HUES64 (cell line): ENCODE results near the gene ZNF879. TPM values are rescaled to one million over a fixed set of nuclear protein-coding genes. Genes with fewer than 3 reads are reported as not detected.

Experiments
- H3K27ac ChIP-seq: 2 replicates; pipeline ENCODE4 v1.7.0; 2013; ENCODE audit warnings: low read depth, low read length, inconsistent platforms
- H3K27me3 ChIP-seq: 2 replicates; pipeline ENCODE4 v1.6.1; 2013; ENCODE audit warnings: mild to moderate bottlenecking, low read length; ENCODE audit not compliant: insufficient read depth
- H3K36me3 ChIP-seq: 2 replicates; pipeline ENCODE4 v1.6.1; 2013; ENCODE audit warnings: mild to moderate bottlenecking, low read length; ENCODE audit not compliant: insufficient read depth
- H3K4me1 ChIP-seq: 2 replicates; pipeline ENCODE4 v1.6.1; 2013; ENCODE audit warnings: mild to moderate bottlenecking, low read length, moderate library complexity; ENCODE audit not compliant: insufficient read depth
- H3K4me3 ChIP-seq: 2 replicates; pipeline ENCODE4 v1.5.1; 2013; ENCODE audit warnings: mild to moderate bottlenecking, low read length, moderate library complexity
- H3K9ac ChIP-seq: 2 replicates; pipeline ENCODE4 v1.6.1; 2013; ENCODE audit warnings: mild to moderate bottlenecking, low read depth, low read length
- H3K9me3 ChIP-seq: 2 replicates; pipeline ENCODE4 v1.6.1; 2013; ENCODE audit warnings: low read depth, low read length; ENCODE audit not compliant: insufficient read depth
- WGBS: fragments of 150-250, 120-280 bp; methylation state at CpG from one replicate; pipeline ENCODE4 v1.1.7; 2013; ENCODE audit warnings: missing lambda C conversion rate; 5-methylcytosine and 5-hydroxymethylcytosine counted together
- polyA plus RNA-seq, 2 experiments: library from polyadenylated mRNA; stranded (reverse); fragments of 50-300 nt; gene quantifications; one replicate each; pipeline ENCODE4 v1.2.3, GENCODE V29; 2013

ZNF879 gene
- 1.2 TPM for polyA plus RNA-seq (2013, experiment 1 of 2)
- 2.0 TPM for polyA plus RNA-seq (2013, experiment 2 of 2)

GRCh38 chr5:179023528-179024189 lies at the start of gene ZNF879:
Gene ZNF879, plus strand, starts transcription at chr5:179023804. Its CDS starts 1,201 bp downstream, at chr5:179025005.
- Histone ChIP-seq H3K27me3 (no peaks in the 10 kb centered on the region), H3K9me3 (peaks cover 44% of the 10 kb centered on the region), H3K9ac (peak within 1 kb of the TSS; percentile 73), H3K27ac (peak within 1 kb of the TSS; percentile 54; the same call in 1 of the 2 replicates), H3K4me1 (no peaks in the 10 kb centered on the region), H3K4me3 (peak within 1 kb of the TSS; percentile 72), H3K36me3 (peaks cover 27% of the 10 kb centered on the region)
- WGBS = 24% methylated on average over 71 of the region's 72 CpGs

- no peak overlapping the region for H3K27ac ChIP-seq
- no peak overlapping the region for H3K9ac ChIP-seq
- no peaks in the 10 kb centered on the region for H3K36me3 ChIP-seq
- no peaks in the 10 kb centered on the region for H3K4me1 ChIP-seq
- WGBS = 88% methylated on average over 15 of the region's 15 CpGs
- H3K27me3 ChIP-seq = no peaks in the 10 kb centered on the region
- no peak overlapping the region for H3K4me3 ChIP-seq
- peaks cover 88% of the 10 kb centered on the region for H3K9me3 ChIP-seq
Observed at GRCh38 chr5:178981381-178981780, 42.2 kb upstream of the ZNF879 start.

- no peaks in the 10 kb centered on the region for H3K4me1 ChIP-seq
- H3K4me3 ChIP-seq = no peak overlapping the region
- H3K9ac ChIP-seq = no peak overlapping the region
- WGBS = 85% methylated on average over 17 of the region's 17 CpGs
- H3K36me3 ChIP-seq = no peaks in the 10 kb centered on the region
- peaks cover 83% of the 10 kb centered on the region for H3K9me3 ChIP-seq
- no peak overlapping the region for H3K27ac ChIP-seq
- H3K27me3 ChIP-seq = no peaks in the 10 kb centered on the region
Observed at GRCh38 chr5:178982941-178983340, 40.7 kb upstream of the ZNF879 start.

GRCh38 chr5:178983728-178984127 lies 39.9 kb upstream of the ZNF879 start:
- no peaks in the 10 kb centered on the region for H3K36me3 ChIP-seq
- no peak overlapping the region for H3K27ac ChIP-seq
- no peak overlapping the region for H3K9ac ChIP-seq
- H3K27me3 ChIP-seq = no peaks in the 10 kb centered on the region
- no peaks in the 10 kb centered on the region for H3K4me1 ChIP-seq
- 87% methylated on average over 10 of the region's 10 CpGs for WGBS
- no peak overlapping the region for H3K4me3 ChIP-seq
- H3K9me3 ChIP-seq = peaks cover 82% of the 10 kb centered on the region

- Histone ChIP-seq H3K27ac (no peak overlapping the region), H3K4me1 (no peaks in the 10 kb centered on the region), H3K27me3 (no peaks in the 10 kb centered on the region), H3K4me3 (no peak overlapping the region), H3K9ac (no peak overlapping the region), H3K9me3 (peaks cover 79% of the 10 kb centered on the region), H3K36me3 (no peaks in the 10 kb centered on the region)
- 89% methylated on average over 37 of the region's 37 CpGs for WGBS
Observed at GRCh38 chr5:178984145-178985072, 39.2 kb upstream of the ZNF879 start.

- peaks cover 78% of the 10 kb centered on the region for H3K9me3 ChIP-seq
- no peak overlapping the region for H3K27ac ChIP-seq
- no peaks in the 10 kb centered on the region for H3K27me3 ChIP-seq
- H3K4me1 ChIP-seq = no peaks in the 10 kb centered on the region
- WGBS = 95% methylated on average over 43 of the region's 43 CpGs
- no peak overlapping the region for H3K9ac ChIP-seq
- no peaks in the 10 kb centered on the region for H3K36me3 ChIP-seq
- H3K4me3 ChIP-seq = no peak overlapping the region
Observed at GRCh38 chr5:178986326-178986960, 37.2 kb upstream of the ZNF879 start.

- Histone ChIP-seq H3K27ac (no peak overlapping the region), H3K27me3 (peaks cover 12% of the 10 kb centered on the region), H3K36me3 (no peaks in the 10 kb centered on the region), H3K4me1 (no peaks in the 10 kb centered on the region), H3K9ac (no peak overlapping the region), H3K9me3 (peaks cover 62% of the 10 kb centered on the region), H3K4me3 (no peak overlapping the region)
- WGBS = 87% methylated on average over 27 of the region's 27 CpGs
Observed at GRCh38 chr5:178988436-178989220, 35.0 kb upstream of the ZNF879 start.

GRCh38 chr5:178989311-178989710 lies 34.3 kb upstream of the ZNF879 start:
- Histone ChIP-seq H3K9ac (no peak overlapping the region), H3K27ac (no peak overlapping the region), H3K9me3 (peaks cover 55% of the 10 kb centered on the region), H3K36me3 (no peaks in the 10 kb centered on the region), H3K4me3 (no peak overlapping the region), H3K27me3 (peaks cover 19% of the 10 kb centered on the region), H3K4me1 (no peaks in the 10 kb centered on the region)
- WGBS = 85% methylated on average over 7 of the region's 7 CpGs

- peaks cover 30% of the 10 kb centered on the region for H3K27me3 ChIP-seq
- no peak overlapping the region for H3K4me3 ChIP-seq
- WGBS = 79% methylated on average over 12 of the region's 12 CpGs
- no peaks in the 10 kb centered on the region for H3K36me3 ChIP-seq
- peaks cover 48% of the 10 kb centered on the region for H3K9me3 ChIP-seq
- H3K27ac ChIP-seq = no peak overlapping the region
- 0 out of 2 replicates have a peak, but pooled peaks cover 4% of the 10 kb centered on the region for H3K4me1 ChIP-seq
- no peak overlapping the region for H3K9ac ChIP-seq
Observed at GRCh38 chr5:178990491-178990890, 33.1 kb upstream of the ZNF879 start.

- Histone ChIP-seq H3K36me3 (no peaks in the 10 kb centered on the region), H3K4me1 (0 out of 2 replicates have a peak, but pooled peaks cover 5% of the 10 kb centered on the region), H3K9ac (no peak overlapping the region), H3K4me3 (no peak overlapping the region), H3K27me3 (peaks cover 40% of the 10 kb centered on the region), H3K9me3 (peaks cover 38% of the 10 kb centered on the region), H3K27ac (no peak overlapping the region)
- 90% methylated on average over 28 of the region's 28 CpGs for WGBS
Observed at GRCh38 chr5:178991190-178992145, 32.1 kb upstream of the ZNF879 start.
